ENCODE results near the gene C10orf62.
"Not testable (repeated sequence)": the region's sequence is repeated elsewhere in the genome, so short reads cannot be mapped to it uniquely, and the experiment has no call there.

- not testable (repeated sequence) for TF ChIP-seq CTCF (IDR thresholded peaks at IDR 0.05; ENCODE audit: low read depth, low read length); EZH2phosphoT487 (IDR thresholded peaks at IDR 0.05; ENCODE audit: low read depth)
These were observed 28.0 kb upstream of the C10orf62 start for GRCh38 chr10:97561386-97562077.
